HEK293T (cell line): Measurements from ENCODE around the gene TRAPPC10.

Source experiments
- CTCF ChIA-PET: fragments of 350-600 bp; formaldehyde crosslinking; extraction: SDS; loops from one replicate; lab custom pipeline; 2021; ENCODE audit warnings: antibody characterized with exemption, inconsistent platforms; lab: Yijun Ruan, JAX
- POLR2A ChIA-PET: fragments of 350-600 bp; formaldehyde crosslinking; extraction: SDS; loops from one replicate; lab custom pipeline; 2020; ENCODE audit warnings: antibody characterized with exemption, inconsistent platforms; lab: Yijun Ruan, JAX
- DNase-seq: peaks from one replicate; pipeline ENCODE4 v3.0.0; 2012; ENCODE audit warnings: mixed read lengths; ENCODE audit errors: extremely low spot score
- ARNT ChIP-seq: fragments of 450-650 bp; IDR thresholded peaks from 2 replicates; pipeline ENCODE4 v1.6.1; 2017; ENCODE audit warnings: mild to moderate bottlenecking
- BHLHE40 ChIP-seq: fragments of 450-650 bp; IDR thresholded peaks from 2 replicates; pipeline ENCODE4 v1.6.1; 2016; ENCODE audit warnings: mild to moderate bottlenecking, moderate library complexity, borderline replicate concordance
- CTBP1 ChIP-seq: fragments of 450-650 bp; IDR thresholded peaks from 2 replicates; pipeline ENCODE4 v1.6.1; 2016; ENCODE audit warnings: borderline replicate concordance
- ELF4 ChIP-seq: fragments of 450-650 bp; IDR thresholded peaks from 2 replicates; pipeline ENCODE4 v1.6.1; 2017; ENCODE audit warnings: antibody characterized with exemption
- FOXA1 ChIP-seq: fragments of 450-650 bp; IDR thresholded peaks from 2 replicates; pipeline ENCODE4 v1.6.1; 2016; ENCODE audit warnings: mild to moderate bottlenecking
- FOXK2 ChIP-seq: fragments of 450-650 bp; IDR thresholded peaks from 2 replicates; pipeline ENCODE4 v1.6.1; 2016; ENCODE audit warnings: mild to moderate bottlenecking
- FOXM1 ChIP-seq: fragments of 450-650 bp; IDR thresholded peaks from 2 replicates; pipeline ENCODE4 v1.6.1; 2017; ENCODE audit warnings: mild to moderate bottlenecking, borderline replicate concordance
- HDGF ChIP-seq: fragments of 450-650 bp; IDR thresholded peaks from 2 replicates; pipeline ENCODE4 v1.6.1; 2017; ENCODE audit warnings: antibody characterized with exemption, borderline replicate concordance
- L3MBTL2 ChIP-seq: fragments of 450-650 bp; conservative IDR thresholded peaks from 2 replicates; pipeline ENCODE4 v1.6.1; 2016; ENCODE audit warnings: mild to moderate bottlenecking
- LEF1 ChIP-seq: fragments of 450-650 bp; IDR thresholded peaks from 2 replicates; pipeline ENCODE4 v1.6.1; 2017; ENCODE audit warnings: mild to moderate bottlenecking, borderline replicate concordance
- NFRKB ChIP-seq: fragments of 450-650 bp; IDR thresholded peaks from 2 replicates; pipeline ENCODE4 v1.6.1; 2016; ENCODE audit warnings: mild to moderate bottlenecking, moderate library complexity
- SP1 ChIP-seq: fragments of 450-650 bp; IDR thresholded peaks from 2 replicates; pipeline ENCODE4 v1.6.1; 2017
- SUZ12 ChIP-seq: fragments of 450-650 bp; IDR thresholded peaks from 2 replicates; pipeline ENCODE4 v1.6.1; 2016; ENCODE audit warnings: mild to moderate bottlenecking
- TARDBP ChIP-seq: fragments of 450-650 bp; IDR thresholded peaks from 2 replicates; pipeline ENCODE4 v1.6.1; 2016
- ZNF384 ChIP-seq: fragments of 450-650 bp; IDR thresholded peaks from 2 replicates; pipeline ENCODE4 v1.6.1; 2016
- TF ChIP-seq, protein P1 (sequence below): fragments of 450-650 bp; IDR thresholded peaks from 2 replicates; pipeline ENCODE4 v1.6.1; 2016

The TRAPPC10 gene

DNA sequence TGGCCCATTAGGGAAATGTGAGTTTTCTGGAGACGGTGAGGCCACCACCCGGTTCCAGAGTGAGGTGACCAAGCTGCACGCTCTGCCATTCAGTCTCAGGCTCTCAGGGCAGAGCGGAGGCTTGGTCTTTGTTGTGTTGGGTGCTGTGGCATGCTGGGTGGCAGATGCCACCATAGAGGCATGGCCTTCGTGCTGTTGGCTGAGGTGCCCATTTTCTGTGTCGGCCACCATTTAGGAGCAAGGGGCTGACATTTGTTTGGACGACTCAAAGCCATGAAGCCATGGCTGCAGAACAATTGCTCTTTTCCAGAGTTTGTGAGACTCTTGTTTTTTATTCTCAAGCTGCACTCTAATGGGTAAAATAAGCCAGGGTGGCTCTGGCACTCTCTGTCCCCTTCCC is 58.3 kb downstream of the TRAPPC10 start:
- no peak for DNase-seq
- POLR2A ChIA-PET = no interaction called here
- no peak for TF ChIP-seq NFRKB
- TF ChIP-seq ARNT = no peak
- TF ChIP-seq SUZ12 = no peak
- TF ChIP-seq FOXA1 = no peak
- TF ChIP-seq CTBP1 = no peak
- no peak for TF ChIP-seq LEF1
- TF ChIP-seq FOXK2 = no peak
- TF ChIP-seq, protein P1, sequence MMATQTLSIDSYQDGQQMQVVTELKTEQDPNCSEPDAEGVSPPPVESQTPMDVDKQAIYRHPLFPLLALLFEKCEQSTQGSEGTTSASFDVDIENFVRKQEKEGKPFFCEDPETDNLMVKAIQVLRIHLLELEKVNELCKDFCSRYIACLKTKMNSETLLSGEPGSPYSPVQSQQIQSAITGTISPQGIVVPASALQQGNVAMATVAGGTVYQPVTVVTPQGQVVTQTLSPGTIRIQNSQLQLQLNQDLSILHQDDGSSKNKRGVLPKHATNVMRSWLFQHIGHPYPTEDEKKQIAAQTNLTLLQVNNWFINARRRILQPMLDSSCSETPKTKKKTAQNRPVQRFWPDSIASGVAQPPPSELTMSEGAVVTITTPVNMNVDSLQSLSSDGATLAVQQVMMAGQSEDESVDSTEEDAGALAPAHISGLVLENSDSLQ = no peak
- no peak for TF ChIP-seq ZNF384
- no peak for TF ChIP-seq L3MBTL2
- TF ChIP-seq FOXM1 = no peak
- TF ChIP-seq ELF4 = no peak
- no peak for TF ChIP-seq TARDBP
- CTCF ChIA-PET = no interaction called here

- ChIA-PET POLR2A (no interaction called here), CTCF (no interaction called here)
- DNase-seq = no peak
- TF ChIP-seq NFRKB (no peak), ZNF384 (no peak), L3MBTL2 (no peak), SUZ12 (no peak), CTBP1 (no peak), FOXK2 (no peak), TARDBP (no peak), ARNT (no peak), BHLHE40 (no peak)
Observed at GRCh38 chr21:44071359-44072104, 59.4 kb downstream of the TRAPPC10 start.

- TF ChIP-seq FOXM1 = no peak
- no peak for TF ChIP-seq BHLHE40
- no peak for TF ChIP-seq NFRKB
- TF ChIP-seq CTBP1 = no peak
- no peak for TF ChIP-seq ELF4
- ChIA-PET POLR2A (no interaction called here), CTCF (no interaction called here)
- DNase-seq = no peak
Observed at GRCh38 chr21:44072111-44072510, 60.0 kb downstream of the TRAPPC10 start.

DNA sequence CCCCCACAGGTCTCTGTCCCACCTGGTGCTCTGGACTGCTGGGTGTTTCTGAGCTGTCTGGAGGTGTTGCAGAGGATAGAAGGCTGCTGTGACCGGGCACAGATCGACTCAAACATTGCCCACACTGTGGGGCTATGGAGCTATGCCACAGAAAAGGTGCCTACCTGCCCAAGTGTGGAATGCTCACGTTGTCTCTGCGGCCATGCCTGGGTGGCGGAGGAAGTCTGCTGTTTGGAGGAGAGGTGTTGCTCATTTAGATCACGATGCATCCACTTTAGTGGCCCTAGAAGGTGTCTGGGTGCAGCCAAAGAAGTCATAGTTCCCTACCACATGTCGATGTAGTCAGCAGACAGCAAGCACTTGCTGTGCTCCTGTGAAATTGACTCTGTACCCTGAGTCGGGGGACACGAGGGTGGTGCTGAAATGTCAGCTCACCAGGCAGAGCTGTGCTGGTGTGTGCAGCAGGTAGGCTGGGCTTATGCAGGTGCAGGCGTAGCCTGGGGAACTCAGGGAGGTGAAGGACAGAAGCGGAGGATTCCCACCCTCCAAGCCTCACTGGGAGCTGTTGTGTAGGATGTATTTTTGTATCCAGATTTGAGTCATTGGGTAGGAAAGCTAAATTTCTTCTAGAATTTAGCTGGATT is 62.3 kb downstream of the TRAPPC10 start:
- TF ChIP-seq FOXA1 = no peak
- TF ChIP-seq FOXK2 = no peak
- no peak for TF ChIP-seq ZNF384
- TF ChIP-seq TARDBP = no peak
- TF ChIP-seq NFRKB = no peak
- no peak for TF ChIP-seq CTBP1
- TF ChIP-seq ARNT = no peak
- no peak for TF ChIP-seq HDGF
- TF ChIP-seq, protein P1 = no peak
- TF ChIP-seq LEF1 = no peak
- no peak for TF ChIP-seq FOXM1
- TF ChIP-seq SP1 = no peak
- TF ChIP-seq L3MBTL2 = no peak
- no peak for TF ChIP-seq ELF4
- no peak for TF ChIP-seq BHLHE40
- TF ChIP-seq SUZ12 = no peak
- ChIA-PET POLR2A (interaction anchor here (0.7 kb wide), 1 partner anchor 9 kb away, joined by 3 read pairs; no protein-coding TSS in a partner anchor), CTCF (no interaction called here)
- DNase-seq = no peak

GRCh38 chr21:44076316-44076715 is 64.2 kb downstream of the TRAPPC10 start:
- CTCF ChIA-PET = no interaction called here
- DNase-seq = no peak
- POLR2A ChIA-PET = no interaction called here
- TF ChIP-seq LEF1 (no peak), SP1 (no peak), ZNF384 (no peak), SUZ12 (no peak), NFRKB (no peak), FOXK2 (no peak), L3MBTL2 (no peak), FOXA1 (no peak), CTBP1 (no peak), TARDBP (no peak), FOXM1 (no peak), BHLHE40 (no peak), ELF4 (no peak), ARNT (no peak), HDGF (no peak)
- TF ChIP-seq, protein P1 = no peak
